Measurements from ENCODE around the gene BRI3BP. TPM values are rescaled to one million over a fixed set of nuclear protein-coding genes. Genes with fewer than 3 reads are reported as not detected.

BRI3BP gene
- total and polyA plus RNA-seq, 11 donors: 1.1 to 5.3 (median 3.6) TPM

DNA sequence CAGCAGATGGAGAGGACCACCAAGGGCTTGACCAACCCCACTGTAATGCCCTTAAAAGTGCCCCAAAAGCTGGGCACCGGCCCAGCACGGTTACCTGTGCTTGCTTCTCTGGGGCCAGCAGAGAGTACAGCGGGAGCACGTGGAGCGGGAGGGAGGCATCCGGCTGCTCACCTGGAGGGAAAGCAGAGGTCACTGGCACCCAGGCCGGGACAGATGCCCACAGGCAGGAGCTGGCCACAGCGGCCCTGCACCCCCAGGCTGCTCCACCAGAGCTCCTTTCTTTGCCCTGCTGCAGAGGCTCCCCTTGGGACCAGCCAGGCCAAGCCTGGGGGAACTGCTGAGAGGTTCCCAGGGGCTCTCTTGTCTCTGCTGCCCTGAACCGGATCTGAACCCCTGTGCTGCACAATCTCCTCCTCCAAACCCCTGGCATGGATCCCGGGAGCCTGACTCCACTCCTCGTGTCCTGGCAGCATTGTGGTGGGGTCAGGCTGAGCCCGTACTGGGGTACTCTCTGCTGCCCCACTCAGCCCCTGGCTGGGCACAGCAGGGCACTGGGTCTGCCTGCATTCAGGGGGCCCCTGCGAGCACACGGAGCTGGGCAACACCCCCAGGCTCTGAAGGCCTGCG is 28.5 kb upstream of the BRI3BP start:
- no peaks in the 10 kb centered on the region for H3K4me1 ChIP-seq
- no peaks in the 10 kb centered on the region for H3K27me3 ChIP-seq
- DNase-seq (no peak), ATAC-seq (peak in 2 of 4 donors; percentile 10 to 44)
- 82 to 93% (median 84%) methylated on average over 7 to 15 of the region's 15 CpGs for WGBS, 4 donors
- intact Hi-C loops (cut with DNase I): no loop called here
- peaks cover 0 to 93% (median 68%) of the 10 kb centered on the region in 9 donors for H3K36me3 ChIP-seq
- no peaks in the 10 kb centered on the region for H3K9me3 ChIP-seq
- H3K27ac ChIP-seq: no peak overlapping the region
- no peak for TF ChIP-seq POLR2A (IDR thresholded peaks at IDR 0.05)
- TF ChIP-seq, protein P1, sequence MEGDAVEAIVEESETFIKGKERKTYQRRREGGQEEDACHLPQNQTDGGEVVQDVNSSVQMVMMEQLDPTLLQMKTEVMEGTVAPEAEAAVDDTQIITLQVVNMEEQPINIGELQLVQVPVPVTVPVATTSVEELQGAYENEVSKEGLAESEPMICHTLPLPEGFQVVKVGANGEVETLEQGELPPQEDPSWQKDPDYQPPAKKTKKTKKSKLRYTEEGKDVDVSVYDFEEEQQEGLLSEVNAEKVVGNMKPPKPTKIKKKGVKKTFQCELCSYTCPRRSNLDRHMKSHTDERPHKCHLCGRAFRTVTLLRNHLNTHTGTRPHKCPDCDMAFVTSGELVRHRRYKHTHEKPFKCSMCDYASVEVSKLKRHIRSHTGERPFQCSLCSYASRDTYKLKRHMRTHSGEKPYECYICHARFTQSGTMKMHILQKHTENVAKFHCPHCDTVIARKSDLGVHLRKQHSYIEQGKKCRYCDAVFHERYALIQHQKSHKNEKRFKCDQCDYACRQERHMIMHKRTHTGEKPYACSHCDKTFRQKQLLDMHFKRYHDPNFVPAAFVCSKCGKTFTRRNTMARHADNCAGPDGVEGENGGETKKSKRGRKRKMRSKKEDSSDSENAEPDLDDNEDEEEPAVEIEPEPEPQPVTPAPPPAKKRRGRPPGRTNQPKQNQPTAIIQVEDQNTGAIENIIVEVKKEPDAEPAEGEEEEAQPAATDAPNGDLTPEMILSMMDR (IDR thresholded peaks at IDR 0.05): no peak
- H3K4me3 ChIP-seq: no peak overlapping the region

DNA sequence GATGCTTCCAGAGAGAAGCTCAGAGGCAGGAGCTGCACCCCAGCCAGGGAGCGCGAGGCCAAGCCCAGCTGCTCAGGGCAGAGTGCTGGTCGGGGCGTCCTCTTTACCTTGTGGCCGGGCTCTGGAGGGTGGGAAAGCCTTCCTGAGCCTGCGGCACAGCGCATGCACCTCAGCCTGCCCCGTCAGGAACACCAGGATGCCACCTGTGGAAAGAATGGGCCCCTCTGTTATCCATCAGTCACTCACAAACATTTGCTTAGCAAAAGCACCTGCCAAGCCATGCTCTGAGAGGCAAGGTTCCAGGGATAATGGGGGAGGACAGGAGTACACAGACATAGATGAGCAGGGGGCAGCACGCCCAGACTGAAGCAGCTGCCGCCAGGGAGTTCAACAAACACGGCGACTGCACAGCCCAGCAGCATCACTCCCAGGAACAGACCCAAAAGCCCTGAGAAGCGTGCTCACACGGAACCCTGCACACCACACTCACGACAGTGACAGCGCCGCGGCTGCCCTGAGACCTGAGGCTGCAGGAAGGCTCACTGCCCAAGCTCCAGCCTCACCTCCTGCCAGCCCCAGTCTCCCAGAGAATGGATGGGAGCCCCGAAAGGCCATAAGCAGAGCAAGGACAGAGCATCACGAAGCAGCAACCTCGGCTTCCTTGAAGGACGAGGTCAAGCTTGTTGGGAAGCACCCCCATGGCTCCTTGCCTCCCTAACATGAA is 26.3 kb upstream of the BRI3BP start:
- H3K4me3 ChIP-seq: no peak overlapping the region
- H3K9me3 ChIP-seq: no peaks in the 10 kb centered on the region
- H3K27me3 ChIP-seq: no peaks in the 10 kb centered on the region
- no peak overlapping the region for H3K27ac ChIP-seq
- ATAC-seq (no peak), DNase-seq (no peak)
- WGBS, 4 donors: 93 to 96% (median 94%) methylated on average over 14 to 22 of the region's 22 CpGs
- peaks cover 0 to 95% (median 59%) of the 10 kb centered on the region in 9 donors for H3K36me3 ChIP-seq
- no peaks in the 10 kb centered on the region for H3K4me1 ChIP-seq
- intact Hi-C loops (cut with DNase I): no loop called here
- TF ChIP-seq, protein P1 (IDR thresholded peaks at IDR 0.05): no peak
- no peak for TF ChIP-seq POLR2A (IDR thresholded peaks at IDR 0.05)

DNA sequence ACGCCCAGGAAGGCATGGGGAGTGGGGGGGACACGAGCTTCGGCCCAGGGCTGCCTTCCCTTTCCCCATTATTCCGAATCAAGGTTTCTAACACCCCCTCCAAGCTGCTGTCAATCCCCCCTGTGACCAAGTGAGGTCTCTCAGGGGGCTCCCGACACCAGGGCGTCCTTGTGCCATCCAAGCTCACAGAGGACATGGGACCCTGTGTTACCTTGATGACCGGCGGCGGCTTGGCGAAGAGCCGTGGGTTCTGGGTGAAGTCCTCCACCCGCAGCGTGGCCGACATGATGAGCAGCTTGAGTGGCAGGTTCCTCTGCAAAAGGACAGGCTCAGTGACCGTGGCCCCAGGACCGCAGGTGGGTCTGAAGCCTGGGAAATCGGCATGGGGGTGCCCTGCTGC is 24.8 kb upstream of the BRI3BP start:
- Histone ChIP-seq H3K27ac (no peak overlapping the region), H3K36me3 (peaks cover 0 to 93% (median 57%) of the 10 kb centered on the region in 9 donors), H3K27me3 (no peaks in the 10 kb centered on the region), H3K4me3 (no peak overlapping the region), H3K4me1 (no peaks in the 10 kb centered on the region), H3K9me3 (no peaks in the 10 kb centered on the region)
- 86 to 96% (median 90%) methylated on average over 15 to 17 of the region's 17 CpGs for WGBS, 4 donors
- TF ChIP-seq, protein P1 (IDR thresholded peaks at IDR 0.05): no peak
- no peak for TF ChIP-seq POLR2A (IDR thresholded peaks at IDR 0.05)
- ATAC-seq (no peak), DNase-seq (no peak)
- intact Hi-C loops (cut with DNase I): no loop called here

DNA sequence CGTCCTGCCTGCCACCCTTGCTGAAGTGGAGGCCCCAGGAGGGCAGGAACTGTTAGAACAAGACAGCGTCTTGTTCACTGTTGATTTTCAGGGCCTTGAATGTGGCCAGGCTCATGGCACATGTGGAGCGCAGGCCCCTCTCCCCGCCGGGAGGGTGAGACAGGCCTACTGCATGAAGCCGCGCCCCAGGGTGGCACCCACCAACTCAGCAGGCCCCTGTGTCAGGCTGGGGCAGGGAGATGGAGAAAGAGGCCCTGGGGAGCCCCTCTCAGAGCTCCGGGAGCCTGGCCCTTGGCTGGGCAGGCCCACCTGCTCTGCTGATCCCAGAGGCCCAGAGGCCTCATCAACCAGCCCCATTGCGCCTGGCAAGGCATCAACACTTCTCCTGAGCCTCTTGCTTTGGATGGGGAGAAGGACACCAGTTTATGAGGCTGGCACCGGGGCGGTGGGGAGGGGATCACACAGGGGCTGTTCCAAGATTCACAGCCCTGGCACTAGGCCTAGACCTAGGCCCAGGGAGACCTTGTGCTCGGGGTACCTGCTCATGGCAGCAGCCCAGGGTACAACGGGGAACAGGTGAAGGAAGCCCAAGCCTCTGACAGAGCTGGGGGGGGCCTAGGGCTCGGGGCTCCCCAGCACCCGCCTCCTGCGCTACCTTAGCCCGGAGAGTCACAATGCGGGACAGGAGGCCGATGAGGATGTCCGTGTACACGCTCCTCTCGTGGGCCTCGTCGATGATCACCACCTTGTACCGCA is 22.6 kb upstream of the BRI3BP start:
- 92 to 96% (median 95%) methylated on average over 18 to 25 of the region's 25 CpGs for WGBS, 4 donors
- ATAC-seq: no peak

More for the DNA sequence above, 22.6 kb upstream of the BRI3BP start:
- DNase-seq: no peak
- Histone ChIP-seq H3K36me3 (peaks cover 0 to 90% (median 54%) of the 10 kb centered on the region in 9 donors), H3K4me3 (no peak overlapping the region), H3K4me1 (no peaks in the 10 kb centered on the region), H3K9me3 (no peaks in the 10 kb centered on the region), H3K27ac (no peak overlapping the region), H3K27me3 (no peaks in the 10 kb centered on the region)
- intact Hi-C loops (cut with DNase I): no loop called here
- TF ChIP-seq POLR2A (IDR thresholded peaks at IDR 0.05): no peak
- TF ChIP-seq, protein P1 (IDR thresholded peaks at IDR 0.05): no peak
